Measurements from ENCODE around the gene MTSS2. TPM values are rescaled to one million over a fixed set of nuclear protein-coding genes. Genes with fewer than 3 reads are reported as not detected.
A peak's percentile ranks its signal among the peaks of the same experiment; 100 is the strongest.
"Not testable (repeated sequence)": the region's sequence is repeated elsewhere in the genome, so short reads cannot be mapped to it uniquely, and the experiment has no call there.

MTSS2 gene
- polyA plus RNA-seq, 1 of the 3 experiments (the other 2 are of a cell fraction) = 54.1 TPM

DNA sequence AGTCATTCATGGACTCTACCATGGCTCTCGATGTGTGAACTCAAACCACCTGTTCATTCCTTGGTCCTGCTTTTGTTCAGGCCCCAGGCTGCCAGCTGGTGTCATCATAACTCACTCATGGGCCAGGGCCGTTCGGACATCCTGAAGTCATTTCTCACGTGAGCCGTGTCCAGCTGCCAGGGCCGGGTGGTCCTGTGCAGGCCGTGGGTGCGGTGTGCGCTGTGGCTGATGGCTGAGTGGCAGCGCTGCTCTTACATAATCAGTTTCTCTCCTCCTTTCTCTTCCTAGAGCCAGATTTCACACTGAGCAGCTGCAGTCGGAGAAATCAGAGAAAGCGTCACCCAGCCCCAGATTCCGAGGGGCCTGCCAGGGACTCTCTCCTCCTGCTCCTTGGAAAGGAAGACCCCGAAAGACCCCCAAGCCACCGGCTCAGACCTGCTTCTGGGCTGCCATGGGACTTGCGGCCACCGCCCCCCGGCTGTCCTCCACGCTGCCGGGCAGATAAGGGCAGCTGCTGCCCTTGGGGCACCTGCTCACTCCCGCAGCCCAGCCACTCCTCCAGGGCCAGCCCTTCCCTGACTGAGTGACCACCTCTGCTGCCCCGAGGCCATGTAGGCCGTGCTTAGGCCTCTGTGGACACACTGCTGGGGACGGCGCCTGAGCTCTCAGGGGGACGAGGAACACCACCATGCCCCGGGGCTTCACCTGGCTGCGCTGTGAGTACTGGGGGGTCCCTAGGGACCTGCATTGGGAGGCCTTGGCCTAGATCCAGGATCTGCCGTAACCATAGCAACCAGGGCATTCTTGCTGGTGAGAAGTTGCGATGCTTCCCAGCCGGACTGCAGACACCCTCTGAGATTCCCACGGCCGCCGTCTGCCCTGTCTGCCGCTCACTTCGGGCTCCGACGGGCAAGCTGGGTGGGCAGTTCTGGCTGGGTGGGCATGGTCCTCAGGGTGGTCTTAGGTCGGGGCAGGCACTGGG is 39.3 kb downstream of the MTSS2 start, which contains the start of gene IL34:
Gene IL34 (plus strand): TSS at position 300 of the 982 bp plus-strand sequence. CDS start 389 bp downstream, at position 689.
- no peak within 1 kb of the TSS for H2AFZ ChIP-seq (ENCODE audit: low read depth)

DNA sequence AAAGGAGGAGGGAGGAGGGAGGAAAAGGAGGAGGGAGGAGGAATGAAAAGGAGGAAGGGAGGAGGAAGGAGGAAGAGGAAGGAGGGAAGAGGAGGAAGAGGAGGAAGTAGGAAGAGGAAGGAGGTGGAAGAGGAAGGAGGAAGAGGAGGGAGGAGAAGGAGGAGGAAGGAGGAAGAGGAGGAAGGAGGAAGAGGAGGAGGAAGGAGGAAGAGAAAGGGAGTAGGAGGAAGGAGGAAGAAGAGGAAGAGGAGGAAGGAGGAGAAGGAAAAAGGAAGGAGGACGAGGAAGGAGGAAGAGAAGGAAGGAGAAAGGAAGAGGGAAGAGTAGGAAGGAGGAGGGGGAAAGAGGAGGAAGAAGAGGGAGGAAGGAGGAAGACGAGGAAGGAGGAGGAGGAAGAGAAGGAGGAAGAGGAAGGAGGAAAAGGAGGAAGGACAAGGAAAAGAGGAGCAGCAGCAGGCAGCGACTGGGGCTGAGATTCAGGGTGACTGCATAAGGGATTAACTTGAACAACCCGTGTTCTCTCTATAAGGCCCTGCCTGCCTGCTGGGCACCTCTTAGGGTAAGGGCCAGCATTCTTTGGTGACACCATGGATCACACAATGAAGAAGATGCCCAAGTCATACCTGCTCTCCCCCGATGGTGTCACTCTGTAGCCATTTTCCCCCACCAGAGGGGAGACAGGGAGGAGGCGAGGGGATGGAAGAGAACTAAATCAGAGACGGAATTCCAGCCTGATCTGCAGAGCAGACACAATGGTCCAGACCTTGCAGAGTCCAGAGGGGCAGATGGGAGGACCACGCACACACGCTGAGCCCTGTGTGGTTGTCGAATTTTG is 40.9 kb downstream of the MTSS2 start:
- H3K9ac ChIP-seq = no peak overlapping the region
- DNase-seq = peak; percentile 41
- H2AFZ ChIP-seq (ENCODE audit: low read depth) = no peak overlapping the region
- H3K9me2 ChIP-seq = no peaks in the 10 kb centered on the region
- no peak overlapping the region for H3K4me2 ChIP-seq
- no peaks in the 10 kb centered on the region for H3K36me3 ChIP-seq (replicated peaks in 1 of 2; ENCODE audit: control insufficient read depth in 1 of 2, insufficient read depth in 2 of 2, low read length in 1 of 2)
- ChIA-PET POLR2A (no interaction called here), CTCF (no interaction called here)
- H3K79me2 ChIP-seq (ENCODE audit: insufficient read depth) = no peaks in the 10 kb centered on the region
- TF ChIP-seq FOXM1 (IDR thresholded peaks at IDR 0.05; ENCODE audit: low read depth) (no peak), GATA2 (CRISPR knock-in tag; IDR thresholded peaks at IDR 0.05) (no peak), TCF12 (IDR thresholded peaks at IDR 0.05) (no peak), RAD21 (IDR thresholded peaks at IDR 0.05; ENCODE audit: low read length) (no peak), EP300 (IDR thresholded peaks at IDR 0.05; ENCODE audit: borderline replicate concordance in 1 of 2, low read depth in 1 of 2, low read length in 1 of 2) (no peak), MEF2A (IDR thresholded peaks at IDR 0.05; ENCODE audit: borderline replicate concordance, low read depth) (no peak), NRF1 (IDR thresholded peaks at IDR 0.05; ENCODE audit: low read depth, low read length) (no peak), JUND (IDR thresholded peaks at IDR 0.05) (no peak), NFIC (IDR thresholded peaks at IDR 0.05; ENCODE audit: borderline replicate concordance) (no peak), TAF1 (IDR thresholded peaks at IDR 0.05; ENCODE audit: borderline replicate concordance, low read depth, low read length) (no peak)
- TF ChIP-seq, protein P1, sequence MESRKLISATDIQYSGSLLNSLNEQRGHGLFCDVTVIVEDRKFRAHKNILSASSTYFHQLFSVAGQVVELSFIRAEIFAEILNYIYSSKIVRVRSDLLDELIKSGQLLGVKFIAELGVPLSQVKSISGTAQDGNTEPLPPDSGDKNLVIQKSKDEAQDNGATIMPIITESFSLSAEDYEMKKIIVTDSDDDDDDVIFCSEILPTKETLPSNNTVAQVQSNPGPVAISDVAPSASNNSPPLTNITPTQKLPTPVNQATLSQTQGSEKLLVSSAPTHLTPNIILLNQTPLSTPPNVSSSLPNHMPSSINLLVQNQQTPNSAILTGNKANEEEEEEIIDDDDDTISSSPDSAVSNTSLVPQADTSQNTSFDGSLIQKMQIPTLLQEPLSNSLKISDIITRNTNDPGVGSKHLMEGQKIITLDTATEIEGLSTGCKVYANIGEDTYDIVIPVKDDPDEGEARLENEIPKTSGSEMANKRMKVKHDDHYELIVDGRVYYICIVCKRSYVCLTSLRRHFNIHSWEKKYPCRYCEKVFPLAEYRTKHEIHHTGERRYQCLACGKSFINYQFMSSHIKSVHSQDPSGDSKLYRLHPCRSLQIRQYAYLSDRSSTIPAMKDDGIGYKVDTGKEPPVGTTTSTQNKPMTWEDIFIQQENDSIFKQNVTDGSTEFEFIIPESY (IDR thresholded peaks at IDR 0.05; ENCODE audit: borderline replicate concordance, low read depth) = no peak
- TF ChIP-seq, protein P2, sequence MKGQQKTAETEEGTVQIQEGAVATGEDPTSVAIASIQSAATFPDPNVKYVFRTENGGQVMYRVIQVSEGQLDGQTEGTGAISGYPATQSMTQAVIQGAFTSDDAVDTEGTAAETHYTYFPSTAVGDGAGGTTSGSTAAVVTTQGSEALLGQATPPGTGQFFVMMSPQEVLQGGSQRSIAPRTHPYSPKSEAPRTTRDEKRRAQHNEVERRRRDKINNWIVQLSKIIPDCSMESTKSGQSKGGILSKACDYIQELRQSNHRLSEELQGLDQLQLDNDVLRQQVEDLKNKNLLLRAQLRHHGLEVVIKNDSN (IDR thresholded peaks at IDR 0.05; ENCODE audit: borderline replicate concordance, low read depth) = no peak
- H3K27ac ChIP-seq (ENCODE audit: low read depth in 2 of 2, low read length in 1 of 2) = no peak overlapping the region
- no peaks in the 10 kb centered on the region for H4K20me1 ChIP-seq (ENCODE audit: insufficient read depth)
- H3K4me3 ChIP-seq (ENCODE audit: low read depth in 2 of 2, low read length in 1 of 2) = no peak overlapping the region
- H3K4me1 ChIP-seq (ENCODE audit: control insufficient read depth in 1 of 2, insufficient read depth in 2 of 2, low read depth in 1 of 2, low read length in 1 of 2) = peaks cover 0 to 18% of the 10 kb centered on the region in 2 experiments; a peak in 1 of 4 replicates
- H3K27me3 ChIP-seq (ENCODE audit: insufficient read depth) = no peaks in the 10 kb centered on the region
- 84% methylated on average over 10 of the region's 10 CpGs for WGBS (ENCODE audit: low lambda C conversion rate)
- no peaks in the 10 kb centered on the region for H3F3A ChIP-seq (replicated peaks; ENCODE audit: insufficient read depth)
- H3K9me3 ChIP-seq = no peaks in the 10 kb centered on the region

More for the DNA sequence above, 39.3 kb downstream of the MTSS2 start, which contains the start of gene IL34:
- ChIA-PET CTCF (interaction anchor here (1.1 to 1.8 kb wide), 2 partner anchors 124 to 276 kb away, joined by 3 to 6 read pairs; no protein-coding TSS in a partner anchor), POLR2A (no interaction called here)
- H3K4me3 ChIP-seq (ENCODE audit: low read depth in 2 of 2, low read length in 1 of 2) = no peak within 1 kb of the TSS
- peaks cover 0 to 18% of the 10 kb centered on the region in 2 experiments; a peak in 1 of 4 replicates for H3K4me1 ChIP-seq (ENCODE audit: control insufficient read depth in 1 of 2, insufficient read depth in 2 of 2, low read depth in 1 of 2, low read length in 1 of 2)
- H3K36me3 ChIP-seq (replicated peaks in 1 of 2; ENCODE audit: control insufficient read depth in 1 of 2, insufficient read depth in 2 of 2, low read length in 1 of 2) = no peaks in the 10 kb centered on the region
- no peaks in the 10 kb centered on the region for H3F3A ChIP-seq (replicated peaks; ENCODE audit: insufficient read depth)
- TF ChIP-seq GATA2 (CRISPR knock-in tag; IDR thresholded peaks at IDR 0.05) (peak; percentile 45), MEF2A (IDR thresholded peaks at IDR 0.05; ENCODE audit: borderline replicate concordance, low read depth) (no peak)
- H3K9me3 ChIP-seq = no peaks in the 10 kb centered on the region
- H3K79me2 ChIP-seq (ENCODE audit: insufficient read depth) = no peaks in the 10 kb centered on the region
- WGBS (ENCODE audit: low lambda C conversion rate) = 79% methylated on average over 32 of the region's 39 CpGs
- H3K9me2 ChIP-seq = no peaks in the 10 kb centered on the region
- H4K20me1 ChIP-seq (ENCODE audit: insufficient read depth) = no peaks in the 10 kb centered on the region
- peak; percentile 77 for DNase-seq
- H3K9ac ChIP-seq = no peak within 1 kb of the TSS
- no peak within 1 kb of the TSS for H3K4me2 ChIP-seq
- no peaks in the 10 kb centered on the region for H3K27me3 ChIP-seq (ENCODE audit: insufficient read depth)
- H3K27ac ChIP-seq (ENCODE audit: low read depth in 2 of 2, low read length in 1 of 2) = no peak within 1 kb of the TSS; a peak in 1 of 4 replicates

DNA sequence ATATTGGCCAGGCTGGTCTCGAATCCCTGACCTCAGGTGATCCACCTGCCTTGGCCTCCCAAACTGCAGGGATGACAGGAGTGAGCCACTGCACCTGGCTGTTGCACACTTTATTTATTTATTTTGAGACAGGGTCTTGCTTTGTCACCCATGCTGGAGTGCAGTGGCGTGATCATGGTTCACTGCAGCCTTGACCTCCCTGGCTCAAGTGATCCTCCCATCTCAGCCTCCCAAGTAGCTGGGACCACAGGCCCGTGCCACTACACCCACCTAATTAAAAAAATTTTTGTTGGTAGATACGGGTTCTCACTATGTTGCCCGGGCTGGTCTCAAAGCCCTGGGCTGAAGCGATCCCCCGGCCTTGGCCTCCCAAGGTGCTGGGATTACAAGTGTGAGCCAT is 42.6 kb downstream of the MTSS2 start:
- WGBS (ENCODE audit: low lambda C conversion rate) = 81% methylated on average over 7 of the region's 7 CpGs

More for the DNA sequence above, 42.6 kb downstream of the MTSS2 start:
- H3K79me2 ChIP-seq (ENCODE audit: insufficient read depth); H3K9me3 ChIP-seq; CTCF ChIA-PET; H3F3A ChIP-seq (replicated peaks; ENCODE audit: insufficient read depth); H3K4me3 ChIP-seq (ENCODE audit: low read depth in 2 of 2, low read length in 1 of 2); H3K27ac ChIP-seq (ENCODE audit: low read depth in 2 of 2, low read length in 1 of 2); H4K20me1 ChIP-seq (ENCODE audit: insufficient read depth); H3K9ac ChIP-seq; H3K9me2 ChIP-seq; DNase-seq; H3K36me3 ChIP-seq (replicated peaks in 1 of 2; ENCODE audit: control insufficient read depth in 1 of 2, insufficient read depth in 2 of 2, low read length in 1 of 2); POLR2A ChIA-PET; H3K4me2 ChIP-seq; H2AFZ ChIP-seq (ENCODE audit: low read depth); H3K27me3 ChIP-seq (ENCODE audit: insufficient read depth): not testable (repeated sequence)
- H3K4me1 ChIP-seq (ENCODE audit: control insufficient read depth in 1 of 2, insufficient read depth in 2 of 2, low read depth in 1 of 2, low read length in 1 of 2) = peaks cover 0 to 26% of the 10 kb centered on the region in 2 experiments; a peak in 1 of 4 replicates
